Esophagus squamous epithelium (tissue), 5 donors: Measurements from ENCODE around the gene SLC29A4. TPM values are rescaled to one million over a fixed set of nuclear protein-coding genes. Genes with fewer than 3 reads are reported as not detected.
"Not testable (repeated sequence)": the region's sequence is repeated elsewhere in the genome, so short reads cannot be mapped to it uniquely, and the experiment has no call there.

ENCODE experiments used
- DNase-seq: peaks from one replicate; lab custom pipeline; 2025; lab: John Stamatoyannopoulos, UW
- H3K27ac ChIP-seq, 4 donors: fragments of 200-600 bp; sonication (generic); one replicate each; pipeline ENCODE4 v1.5.1; 2016 to 2019; ENCODE audit warnings: mild to moderate bottlenecking in 1 of 4
- H3K27me3 ChIP-seq, 4 donors: fragments of 200-600 bp; sonication (generic); 1 replicate in 3 of 4; 2 replicates in 1 of 4; pipeline versions ENCODE4 v1.5.1 to v1.6.0; 2017 to 2021; ENCODE audit warnings: antibody characterized with exemption in 1 of 4
- H3K36me3 ChIP-seq, 3 donors: fragments of 200-600 bp; sonication (generic); one replicate each; pipeline ENCODE4 v1.5.1; 2016 to 2019
- H3K4me1 ChIP-seq, 3 donors: fragments of 200-600 bp; sonication (generic); one replicate each; pipeline ENCODE4 v1.5.1; 2017 to 2019
- H3K4me3 ChIP-seq, 4 donors: fragments of 200-600 bp; sonication (generic); 1 replicate in 3 of 4; 2 replicates in 1 of 4; pipeline ENCODE4 v1.5.1; 2016 to 2019; ENCODE audit warnings: mild to moderate bottlenecking in 2 of 4, moderate library complexity in 1 of 4
- H3K9me3 ChIP-seq, 3 donors: fragments of 200-600 bp; sonication (generic); one replicate each; pipeline ENCODE4 v1.5.1; 2016 to 2019
- POLR2A ChIP-seq, 4 donors: fragments of 450-650 bp; IDR thresholded peaks; one replicate each; pipeline ENCODE4 v1.6.1; 2017; ENCODE audit warnings: antibody characterized with exemption in 4 of 4, mild to moderate bottlenecking in 4 of 4, moderate library complexity in 3 of 4
- WGBS, 2 donors: methylation state at CpG; one replicate each; pipeline ENCODE4 v1.1.5; 2018; 5-methylcytosine and 5-hydroxymethylcytosine counted together
- intact Hi-C: fragments of 100-400 bp; cut with DNase I; formaldehyde crosslinking; loops from one replicate; pipeline ENCODE4 v1.15.0; 2022
- total RNA-seq, 4 donors: library from RNA; depleted of rRNA; stranded (reverse); fragments of >200 nt; gene quantifications; one replicate each; pipeline ENCODE4 v1.1.0, GENCODE V29; 2016
- TF ChIP-seq, protein P1 (sequence below), 6 experiments: fragments of 450-650 bp in 4 of 6; fragments of 200-600 bp in 2 of 6; sonication (generic) in 2 of 6; IDR thresholded peaks; one replicate each; pipeline ENCODE4 v1.5.1; 2016 to 2019; ENCODE audit warnings: antibody characterized with exemption in 6 of 6, mild to moderate bottlenecking in 4 of 6, moderate library complexity in 4 of 6
- donor health status: DM: yes; HTN: yes; CAD: no.

SLC29A4 gene
- total RNA-seq, 4 donors from 2014 or later: 0.44 to 0.57 (median 0.53) TPM; not detected in 1

GRCh38 chr7:5274441-5274840 lies 8.3 kb upstream of the SLC29A4 start:
- intact Hi-C loops: no loop called here
- H3K9me3 ChIP-seq: no peaks in the 10 kb centered on the region
- no peaks in the 10 kb centered on the region for H3K36me3 ChIP-seq
- no peak overlapping the region for H3K4me3 ChIP-seq
- H3K27me3 ChIP-seq: peaks cover 0 to 30% (median 0%) of the 10 kb centered on the region in 4 donors
- DNase-seq: no peak
- peak overlapping the region in 3 of 4 donors; percentile 10 to 48 (median 44) for H3K27ac ChIP-seq
- WGBS, 2 donors: 65 to 76% methylated on average over 2 to 5 of the region's 7 CpGs
- no peak for TF ChIP-seq POLR2A (IDR thresholded peaks at IDR 0.05)
- TF ChIP-seq, protein P1, sequence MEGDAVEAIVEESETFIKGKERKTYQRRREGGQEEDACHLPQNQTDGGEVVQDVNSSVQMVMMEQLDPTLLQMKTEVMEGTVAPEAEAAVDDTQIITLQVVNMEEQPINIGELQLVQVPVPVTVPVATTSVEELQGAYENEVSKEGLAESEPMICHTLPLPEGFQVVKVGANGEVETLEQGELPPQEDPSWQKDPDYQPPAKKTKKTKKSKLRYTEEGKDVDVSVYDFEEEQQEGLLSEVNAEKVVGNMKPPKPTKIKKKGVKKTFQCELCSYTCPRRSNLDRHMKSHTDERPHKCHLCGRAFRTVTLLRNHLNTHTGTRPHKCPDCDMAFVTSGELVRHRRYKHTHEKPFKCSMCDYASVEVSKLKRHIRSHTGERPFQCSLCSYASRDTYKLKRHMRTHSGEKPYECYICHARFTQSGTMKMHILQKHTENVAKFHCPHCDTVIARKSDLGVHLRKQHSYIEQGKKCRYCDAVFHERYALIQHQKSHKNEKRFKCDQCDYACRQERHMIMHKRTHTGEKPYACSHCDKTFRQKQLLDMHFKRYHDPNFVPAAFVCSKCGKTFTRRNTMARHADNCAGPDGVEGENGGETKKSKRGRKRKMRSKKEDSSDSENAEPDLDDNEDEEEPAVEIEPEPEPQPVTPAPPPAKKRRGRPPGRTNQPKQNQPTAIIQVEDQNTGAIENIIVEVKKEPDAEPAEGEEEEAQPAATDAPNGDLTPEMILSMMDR (IDR thresholded peaks at IDR 0.05): no peak
- peaks cover 0 to 20% (median 0%) of the 10 kb centered on the region in 3 donors for H3K4me1 ChIP-seq

DNA sequence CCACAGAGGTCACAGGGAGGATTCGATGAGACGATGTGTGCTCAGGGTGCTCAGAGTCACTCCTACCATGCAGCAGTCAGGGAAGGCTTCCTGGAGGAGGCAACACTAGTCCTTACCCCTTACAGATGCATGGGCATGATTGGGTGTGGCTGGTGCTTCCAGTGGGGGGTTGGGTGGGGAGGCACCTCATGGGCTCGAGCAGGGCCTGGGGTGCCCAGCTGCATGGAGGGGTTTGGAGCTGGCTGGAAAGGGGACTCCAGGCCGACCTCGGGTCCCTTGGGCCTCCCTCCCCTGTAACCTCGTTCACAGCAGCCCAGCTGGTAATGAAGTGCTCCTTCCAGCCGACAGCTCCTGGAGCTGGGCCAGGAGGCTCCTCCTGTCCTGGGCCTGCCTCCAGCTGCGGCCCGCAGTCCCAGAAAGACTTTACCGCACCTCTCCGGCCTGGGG lies 7.7 kb upstream of the SLC29A4 start:
- H3K36me3 ChIP-seq, intact Hi-C loops, DNase-seq, H3K9me3 ChIP-seq: not testable (repeated sequence)
- WGBS, 2 donors: 33% methylated on average over 3 of the region's 11 CpGs; no CpG with 5 or more reads in 1 of the 2 donors
- H3K27me3 ChIP-seq: peaks cover 0 to 30% (median 0%) of the 10 kb centered on the region in 4 donors
- H3K27ac ChIP-seq: peak overlapping the region in 3 of 4 donors; percentile 10 to 48 (median 44)
- H3K4me3 ChIP-seq: peak overlapping the region in 1 of 4 donors; percentile 12
- H3K4me1 ChIP-seq: peaks cover 0 to 20% (median 0%) of the 10 kb centered on the region in 3 donors

DNA sequence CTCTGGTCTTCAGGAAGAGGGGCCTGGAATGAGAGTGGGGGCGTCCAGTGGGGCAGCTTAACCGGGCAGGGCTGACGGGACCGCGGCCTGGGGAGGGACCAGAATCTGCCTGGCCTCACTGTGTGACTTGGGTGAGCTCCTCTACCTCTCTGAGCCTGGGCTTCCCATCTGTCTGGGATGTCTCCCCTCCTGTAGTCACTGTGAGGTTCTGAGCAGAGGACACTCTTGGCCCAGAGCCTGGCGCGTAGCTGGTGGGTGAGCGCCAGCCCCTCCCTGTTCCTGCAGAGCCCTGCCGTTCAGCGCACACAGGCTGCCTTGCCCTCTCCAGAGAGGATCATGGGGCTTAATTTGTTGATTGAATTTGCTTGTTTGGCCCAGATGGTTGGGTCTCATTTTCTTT lies 7.2 kb upstream of the SLC29A4 start:
- WGBS, 2 donors: 5 to 27% methylated on average over 5 of the region's 10 CpGs
- H3K27ac ChIP-seq: peak overlapping the region in 3 of 4 donors; percentile 10 to 48 (median 44)
- H3K27me3 ChIP-seq: peaks cover 0 to 30% (median 0%) of the 10 kb centered on the region in 4 donors
- H3K4me1 ChIP-seq: peaks cover 0 to 20% (median 0%) of the 10 kb centered on the region in 3 donors
- peak overlapping the region in 1 of 4 donors; percentile 12 for H3K4me3 ChIP-seq
- DNase-seq, intact Hi-C loops, H3K36me3 ChIP-seq, H3K9me3 ChIP-seq: not testable (repeated sequence)

- DNase-seq, H3K9me3 ChIP-seq, H3K36me3 ChIP-seq, intact Hi-C loops, H3K4me3 ChIP-seq: not testable (repeated sequence)
- peaks cover 0 to 32% (median 0%) of the 10 kb centered on the region in 4 donors for H3K27me3 ChIP-seq
- peak overlapping the region in 1 of 4 donors; percentile 25 for H3K27ac ChIP-seq
- H3K4me1 ChIP-seq: peaks cover 0 to 20% (median 0%) of the 10 kb centered on the region in 3 donors
- 50 to 91% methylated on average over 3 to 8 of the region's 14 CpGs for WGBS, 2 donors
These were observed 6.6 kb upstream of the SLC29A4 start for GRCh38 chr7:5276123-5276522.

DNA sequence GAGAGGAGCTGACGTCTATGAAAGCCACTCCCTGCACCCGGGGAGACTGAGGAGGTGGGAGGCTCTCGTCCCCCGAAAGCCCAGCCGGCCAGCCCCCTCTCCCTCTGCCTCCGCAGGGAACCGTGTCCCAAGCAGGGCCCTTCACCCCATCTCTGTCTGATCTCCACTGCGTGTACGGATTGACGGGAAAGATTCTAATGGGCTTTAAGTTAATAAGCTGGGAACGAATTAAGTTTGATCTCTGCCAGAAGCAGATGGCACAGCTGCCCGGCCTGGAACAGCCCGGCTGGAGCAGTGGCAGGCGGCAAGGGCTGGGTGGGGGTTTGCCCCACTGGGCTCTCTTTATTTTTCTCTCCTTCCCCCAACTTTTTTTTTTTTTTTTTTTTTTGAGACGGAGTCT lies 6.1 kb upstream of the SLC29A4 start:
- Histone ChIP-seq H3K36me3 (no peaks in the 10 kb centered on the region), H3K27ac (peak overlapping the region in 1 of 4 donors; percentile 25), H3K9me3 (no peaks in the 10 kb centered on the region), H3K4me1 (peaks cover 0 to 20% (median 0%) of the 10 kb centered on the region in 3 donors), H3K4me3 (no peak overlapping the region), H3K27me3 (peaks cover 0 to 37% (median 0%) of the 10 kb centered on the region in 4 donors)
- WGBS, 2 donors: 54% methylated on average over 10 to 11 of the region's 15 CpGs
- no peak for DNase-seq
- no peak for TF ChIP-seq POLR2A (IDR thresholded peaks at IDR 0.05)
- TF ChIP-seq, protein P1 (IDR thresholded peaks at IDR 0.05): no peak
- intact Hi-C loops: no loop called here

DNA sequence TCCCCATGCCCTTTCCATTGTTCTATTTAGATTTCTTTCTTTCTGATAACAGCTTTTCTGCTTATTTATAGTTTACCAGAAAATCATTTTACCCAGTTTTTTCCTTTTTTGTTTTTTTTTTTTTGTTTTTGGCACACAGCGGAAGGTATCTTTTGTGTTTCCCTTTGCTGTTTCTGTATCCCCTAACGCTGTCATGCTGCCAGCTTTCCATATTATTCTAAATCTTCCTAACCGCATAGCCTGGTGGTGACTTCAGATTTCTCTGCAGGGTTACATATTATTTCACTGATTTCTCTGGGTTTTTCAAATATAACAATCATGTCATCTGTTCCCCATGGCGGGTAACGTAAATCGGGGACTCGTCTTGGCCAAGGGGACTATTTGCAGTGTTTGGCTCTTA lies 4.0 kb upstream of the SLC29A4 start:
- 20 to 33% methylated on average over 7 of the region's 7 CpGs for WGBS, 2 donors
- Histone ChIP-seq H3K36me3 (no peaks in the 10 kb centered on the region), H3K27ac (no peak overlapping the region), H3K4me3 (no peak overlapping the region), H3K9me3 (no peaks in the 10 kb centered on the region), H3K27me3 (peaks cover 0 to 44% (median 0%) of the 10 kb centered on the region in 4 donors), H3K4me1 (peaks cover 6 to 26% (median 10%) of the 10 kb centered on the region in 3 donors)
- DNase-seq: no peak
- TF ChIP-seq, protein P1 (IDR thresholded peaks at IDR 0.05): no peak
- no peak for TF ChIP-seq POLR2A (IDR thresholded peaks at IDR 0.05)
- intact Hi-C loops: no loop called here
